ENCODE results near the gene KAT8.

KAT8 gene

DNA sequence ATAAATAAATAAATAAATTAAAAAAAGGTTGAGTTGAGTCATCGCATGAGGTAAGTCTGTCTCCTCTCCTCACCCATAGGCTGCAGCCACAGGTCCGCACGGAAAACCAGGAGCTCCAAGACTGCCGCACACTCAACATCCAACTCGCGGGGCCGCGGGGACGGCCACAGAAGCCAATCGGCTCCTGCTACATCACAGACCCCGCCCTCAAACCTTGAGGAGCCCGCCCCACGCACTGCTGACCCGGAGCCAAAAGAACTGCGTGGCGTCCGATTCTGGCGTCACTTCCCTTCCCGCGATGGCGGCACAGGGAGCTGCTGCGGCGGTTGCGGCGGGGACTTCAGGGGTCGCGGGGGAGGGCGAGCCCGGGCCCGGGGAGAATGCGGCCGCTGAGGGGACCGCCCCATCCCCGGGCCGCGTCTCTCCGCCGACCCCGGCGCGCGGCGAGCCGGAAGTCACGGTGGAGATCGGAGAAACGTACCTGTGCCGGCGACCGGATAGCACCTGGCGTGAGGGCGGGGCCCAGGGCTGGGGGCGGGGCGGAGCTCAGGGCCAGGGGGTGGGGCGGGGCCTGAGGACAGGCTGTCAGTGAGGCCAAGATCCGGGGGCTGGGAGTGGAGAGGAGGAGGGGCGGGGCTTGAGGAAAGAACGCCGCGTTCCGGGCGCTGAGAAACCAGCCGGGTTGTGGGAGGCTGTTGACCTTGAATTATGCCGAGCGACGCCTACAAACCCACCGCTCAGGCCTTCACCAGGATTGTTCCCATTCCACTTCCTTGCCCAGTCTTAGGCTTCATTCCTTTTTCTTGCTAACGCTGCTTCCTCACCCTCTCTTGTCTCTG is at the start of gene KAT8:
KAT8 (plus strand) TSS at position 281 of the 839 bp plus-strand sequence; CDS start at position 299, 18 bp downstream.
- DNase-seq (ENCODE audit: low spot score), result peak; percentile 96

DNA sequence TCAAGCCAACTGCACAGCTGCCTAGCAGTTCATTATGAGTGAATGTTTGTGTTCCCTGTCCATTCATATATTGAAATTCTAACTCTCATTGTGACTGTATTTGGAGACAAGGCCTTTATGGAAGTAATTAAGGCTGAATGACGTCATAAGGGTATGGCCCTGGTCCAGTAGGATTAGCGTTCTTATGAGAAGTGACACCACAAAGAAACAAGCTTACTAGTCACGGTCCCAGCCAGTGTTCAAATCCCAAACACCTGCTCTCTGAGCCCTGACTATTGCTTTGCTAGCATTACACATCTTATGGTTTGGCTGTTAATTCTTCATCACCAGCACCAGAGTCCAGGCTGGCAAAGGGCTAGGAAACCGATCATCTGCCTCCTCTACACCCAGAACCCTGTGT is 45.6 kb upstream of the KAT8 start:
- peak; percentile 22 for DNase-seq (ENCODE audit: low spot score)

DNA sequence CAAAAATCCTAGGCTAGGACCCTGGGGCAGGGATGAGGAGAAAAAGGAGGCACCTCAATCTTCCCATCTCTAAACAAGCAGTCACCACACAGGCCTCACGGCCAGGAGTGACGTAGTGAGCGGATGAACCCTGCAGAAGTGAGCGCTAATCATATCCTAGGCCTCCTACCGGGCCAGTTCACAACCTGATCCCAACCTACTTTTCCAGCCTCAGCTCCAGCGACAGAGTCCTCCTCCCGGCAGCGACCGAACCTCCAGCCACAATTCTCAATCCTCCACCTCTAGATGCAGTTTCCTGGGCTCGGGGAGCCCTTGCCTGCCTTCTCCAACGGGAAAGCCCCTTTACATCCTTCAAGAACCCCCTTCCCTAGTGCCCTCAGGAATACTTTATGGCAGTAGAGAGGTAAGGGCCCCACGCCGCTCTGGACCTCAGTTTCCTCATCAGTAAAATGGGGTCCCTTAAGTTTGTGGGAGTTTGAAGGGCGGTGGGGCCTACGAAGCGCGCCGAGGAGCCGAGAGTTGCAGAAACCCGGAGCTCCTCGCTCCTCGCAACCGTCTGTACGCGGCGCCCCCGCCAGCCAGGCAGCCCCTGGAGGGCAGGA is 44.8 kb upstream of the KAT8 start:
- peak; percentile 30 for DNase-seq (ENCODE audit: low spot score)

DNA sequence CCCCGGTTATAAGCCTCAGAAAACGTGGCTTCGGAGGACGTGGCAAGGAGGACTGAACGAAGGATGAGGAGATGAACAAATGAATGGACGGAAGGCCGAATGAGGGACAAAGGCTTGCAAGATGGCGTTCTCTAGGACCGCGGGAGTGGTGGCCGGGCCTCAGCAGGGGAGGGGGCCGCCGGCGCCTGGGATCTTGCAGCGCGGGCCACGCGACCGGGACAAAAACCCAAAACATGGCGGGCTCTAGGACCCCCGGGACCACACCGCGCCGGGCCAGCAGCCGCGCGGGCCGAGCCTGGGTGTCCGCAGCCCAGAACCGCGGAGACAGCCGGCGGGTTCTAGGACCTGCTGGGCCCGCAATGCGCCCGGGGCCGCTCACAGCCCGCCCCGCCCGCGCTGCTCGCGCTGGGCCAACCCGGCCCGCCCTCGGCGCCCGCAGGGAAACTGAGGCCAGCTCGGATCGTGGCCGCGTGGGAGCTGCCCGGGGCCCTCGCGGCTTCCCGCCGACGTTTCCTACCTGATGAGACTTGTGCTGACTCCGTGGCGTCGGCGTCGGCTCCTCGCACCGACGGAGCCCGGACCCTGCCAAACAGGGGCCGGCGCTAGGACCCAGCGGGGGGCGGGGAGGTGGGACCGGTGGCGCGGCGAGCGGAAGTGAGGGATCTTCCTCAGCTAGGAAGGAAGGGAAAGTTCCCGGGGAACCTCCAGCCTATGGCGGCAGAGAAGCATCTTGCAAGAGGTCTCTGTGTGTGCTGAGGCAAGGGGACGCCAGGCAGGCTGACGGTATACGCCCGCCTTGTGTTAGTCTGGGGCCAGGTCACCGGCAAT is 44.1 kb upstream of the KAT8 start:
- DNase-seq (ENCODE audit: low spot score), result peak; percentile 88

DNA sequence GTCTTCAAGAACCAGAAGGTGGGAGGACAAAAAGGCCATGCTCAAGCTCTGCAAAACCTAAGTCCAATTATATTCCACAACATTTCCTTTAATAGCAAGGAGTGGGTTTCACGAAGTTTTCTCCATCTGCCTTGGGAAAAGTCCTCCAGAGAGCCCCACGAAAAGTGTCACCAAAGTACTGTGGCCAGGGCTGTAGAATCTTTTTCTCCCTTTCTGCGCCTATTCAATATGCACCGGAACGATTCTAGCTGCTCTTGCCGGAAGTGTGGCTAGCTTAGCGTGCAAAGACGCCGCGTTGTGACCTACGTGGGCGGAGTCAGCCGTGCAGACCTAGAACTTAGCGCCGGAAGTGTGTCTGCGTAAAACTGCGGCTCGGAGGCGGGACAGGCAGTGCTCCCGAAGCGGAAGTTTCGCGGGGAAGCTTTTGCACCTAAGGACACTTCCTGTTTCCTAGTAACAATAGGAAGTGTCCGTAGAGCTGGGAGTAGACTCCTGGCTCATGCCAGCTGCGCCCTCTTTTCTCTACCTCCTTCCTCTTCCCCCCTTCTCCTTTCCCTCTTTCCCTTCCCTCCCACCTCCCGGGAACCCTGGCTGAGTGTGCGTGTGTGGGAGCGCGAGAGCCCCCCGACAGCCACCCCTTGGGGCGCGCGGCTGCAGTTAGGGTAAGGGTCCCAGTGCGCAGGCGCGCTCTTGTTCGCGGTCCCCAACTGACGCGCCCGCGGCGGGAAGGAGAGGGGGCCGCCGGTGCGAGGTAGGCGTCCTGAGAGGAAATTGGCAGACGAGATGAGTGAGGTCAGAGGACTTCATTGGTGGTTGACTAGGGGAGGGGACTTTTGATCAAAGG is 43.3 kb upstream of the KAT8 start, which contains the start of the genes ZNF646 and ZNF668:
ZNF646 (plus strand) TSS at position 453 of the 844 bp plus-strand sequence. CDS start 1,903 bp downstream, outside the sequence.
ZNF668 (minus strand) TSS at position 271 of the 844 bp plus-strand sequence. CDS start 9,781 bp downstream, outside the sequence.
- peak; percentile 89 for DNase-seq (ENCODE audit: low spot score)

DNA sequence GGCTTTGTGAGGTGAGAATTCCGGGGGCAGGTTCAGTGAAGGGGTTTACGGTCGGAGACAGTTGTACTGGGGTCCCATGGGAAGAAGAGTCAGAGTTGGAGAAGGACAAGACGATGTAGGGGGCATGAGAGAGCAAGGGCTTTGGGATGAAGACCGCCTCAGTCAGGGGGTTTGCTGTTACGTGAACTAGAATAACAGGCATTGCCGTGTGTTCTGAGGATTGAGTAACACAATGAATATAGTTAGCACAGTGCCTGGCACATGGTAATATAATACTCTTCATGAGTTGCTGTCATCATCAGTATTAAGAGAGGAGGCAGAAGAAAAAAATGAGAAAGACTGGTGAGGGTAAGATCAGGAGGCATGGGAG is 42.7 kb upstream of the KAT8 start:
- DNase-seq (ENCODE audit: low spot score), result no peak

DNA sequence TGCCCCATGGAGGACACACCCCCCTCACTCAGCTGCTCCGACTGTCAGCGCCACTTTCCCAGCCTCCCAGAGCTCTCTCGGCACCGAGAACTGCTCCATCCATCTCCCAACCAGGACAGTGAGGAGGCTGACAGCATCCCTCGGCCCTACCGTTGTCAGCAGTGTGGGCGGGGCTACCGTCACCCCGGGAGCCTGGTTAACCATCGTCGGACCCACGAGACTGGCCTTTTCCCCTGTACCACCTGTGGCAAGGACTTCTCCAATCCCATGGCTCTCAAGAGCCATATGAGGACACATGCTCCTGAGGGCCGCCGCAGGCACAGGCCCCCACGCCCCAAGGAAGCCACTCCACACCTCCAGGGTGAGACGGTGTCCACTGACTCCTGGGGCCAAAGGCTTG is 41.1 kb upstream of the KAT8 start:
- DNase-seq (ENCODE audit: low spot score), result no peak

DNA sequence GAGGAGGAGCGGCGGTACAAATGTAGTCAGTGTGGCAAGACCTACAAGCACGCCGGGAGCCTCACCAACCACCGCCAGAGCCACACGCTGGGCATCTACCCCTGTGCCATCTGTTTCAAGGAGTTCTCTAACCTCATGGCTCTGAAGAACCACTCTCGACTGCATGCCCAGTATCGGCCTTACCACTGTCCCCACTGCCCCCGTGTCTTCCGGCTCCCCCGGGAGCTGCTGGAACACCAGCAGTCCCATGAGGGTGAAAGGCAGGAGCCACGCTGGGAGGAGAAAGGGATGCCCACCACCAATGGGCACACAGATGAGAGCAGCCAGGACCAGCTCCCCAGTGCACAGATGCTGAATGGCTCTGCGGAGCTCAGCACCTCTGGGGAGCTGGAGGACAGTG is 40.4 kb upstream of the KAT8 start:
- no peak for DNase-seq (ENCODE audit: low spot score)

DNA sequence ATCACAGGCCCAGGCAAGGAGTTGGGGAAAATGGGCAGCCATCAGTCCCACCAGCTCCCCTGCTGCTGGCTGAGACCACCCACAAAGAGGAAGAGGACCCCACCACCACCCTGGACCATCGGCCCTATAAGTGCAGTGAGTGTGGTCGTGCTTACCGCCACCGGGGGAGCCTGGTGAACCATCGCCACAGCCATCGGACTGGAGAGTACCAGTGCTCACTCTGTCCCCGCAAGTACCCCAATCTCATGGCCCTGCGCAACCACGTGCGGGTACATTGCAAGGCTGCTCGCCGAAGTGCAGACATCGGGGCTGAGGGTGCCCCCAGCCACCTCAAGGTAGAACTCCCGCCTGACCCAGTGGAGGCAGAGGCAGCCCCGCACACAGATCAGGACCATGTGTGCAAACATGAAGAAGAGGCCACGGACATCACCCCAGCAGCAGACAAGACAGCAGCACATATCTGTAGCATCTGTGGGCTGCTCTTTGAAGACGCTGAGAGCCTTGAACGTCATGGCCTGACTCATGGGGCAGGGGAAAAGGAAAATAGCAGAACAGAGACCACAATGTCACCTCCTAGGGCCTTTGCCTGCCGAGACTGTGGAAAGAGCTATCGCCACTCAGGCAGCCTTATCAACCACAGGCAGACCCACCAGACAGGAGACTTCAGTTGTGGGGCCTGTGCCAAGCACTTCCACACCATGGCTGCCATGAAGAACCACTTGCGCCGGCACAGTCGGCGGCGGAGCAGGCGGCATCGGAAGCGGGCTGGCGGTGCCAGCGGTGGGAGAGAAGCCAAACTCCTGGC is 39.7 kb upstream of the KAT8 start:
- DNase-seq (ENCODE audit: low spot score), result peak; percentile 14

DNA sequence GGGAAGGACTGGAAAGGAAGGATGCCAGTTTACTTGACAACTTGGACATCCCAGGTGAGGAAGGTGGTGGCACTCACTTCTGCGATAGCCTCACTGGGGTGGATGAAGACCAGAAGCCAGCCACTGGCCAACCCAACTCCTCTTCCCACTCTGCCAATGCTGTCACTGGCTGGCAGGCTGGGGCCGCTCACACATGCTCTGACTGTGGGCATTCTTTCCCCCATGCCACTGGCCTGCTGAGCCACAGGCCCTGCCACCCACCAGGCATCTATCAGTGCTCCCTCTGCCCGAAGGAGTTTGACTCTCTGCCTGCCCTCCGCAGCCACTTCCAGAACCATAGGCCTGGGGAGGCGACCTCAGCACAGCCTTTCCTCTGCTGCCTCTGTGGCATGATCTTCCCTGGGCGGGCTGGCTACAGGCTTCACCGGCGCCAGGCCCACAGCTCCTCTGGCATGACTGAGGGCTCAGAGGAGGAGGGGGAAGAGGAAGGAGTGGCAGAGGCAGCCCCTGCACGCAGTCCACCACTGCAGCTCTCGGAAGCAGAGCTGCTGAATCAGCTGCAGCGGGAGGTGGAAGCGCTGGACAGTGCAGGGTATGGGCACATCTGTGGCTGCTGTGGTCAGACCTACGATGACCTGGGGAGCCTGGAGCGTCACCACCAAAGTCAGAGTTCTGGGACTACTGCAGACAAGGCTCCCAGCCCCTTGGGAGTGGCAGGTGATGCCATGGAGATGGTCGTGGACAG is 38.7 kb upstream of the KAT8 start:
- peak; percentile 9 for DNase-seq (ENCODE audit: low spot score)

DNA sequence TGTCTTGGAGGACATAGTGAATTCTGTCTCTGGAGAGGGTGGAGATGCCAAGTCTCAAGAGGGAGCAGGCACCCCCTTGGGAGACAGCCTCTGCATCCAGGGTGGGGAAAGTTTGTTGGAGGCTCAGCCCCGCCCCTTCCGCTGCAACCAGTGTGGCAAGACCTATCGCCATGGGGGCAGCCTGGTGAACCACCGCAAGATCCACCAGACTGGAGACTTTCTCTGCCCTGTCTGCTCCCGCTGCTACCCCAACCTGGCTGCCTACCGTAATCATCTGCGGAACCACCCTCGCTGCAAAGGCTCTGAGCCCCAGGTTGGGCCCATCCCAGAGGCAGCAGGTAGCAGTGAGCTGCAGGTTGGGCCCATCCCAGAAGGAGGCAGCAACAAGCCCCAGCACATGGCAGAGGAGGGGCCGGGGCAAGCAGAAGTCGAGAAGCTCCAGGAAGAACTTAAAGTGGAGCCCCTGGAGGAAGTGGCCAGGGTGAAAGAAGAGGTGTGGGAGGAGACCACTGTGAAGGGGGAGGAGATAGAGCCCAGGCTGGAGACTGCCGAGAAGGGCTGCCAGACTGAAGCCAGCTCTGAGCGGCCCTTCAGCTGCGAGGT is 38.0 kb upstream of the KAT8 start:
- DNase-seq (ENCODE audit: low spot score), result peak; percentile 22

DNA sequence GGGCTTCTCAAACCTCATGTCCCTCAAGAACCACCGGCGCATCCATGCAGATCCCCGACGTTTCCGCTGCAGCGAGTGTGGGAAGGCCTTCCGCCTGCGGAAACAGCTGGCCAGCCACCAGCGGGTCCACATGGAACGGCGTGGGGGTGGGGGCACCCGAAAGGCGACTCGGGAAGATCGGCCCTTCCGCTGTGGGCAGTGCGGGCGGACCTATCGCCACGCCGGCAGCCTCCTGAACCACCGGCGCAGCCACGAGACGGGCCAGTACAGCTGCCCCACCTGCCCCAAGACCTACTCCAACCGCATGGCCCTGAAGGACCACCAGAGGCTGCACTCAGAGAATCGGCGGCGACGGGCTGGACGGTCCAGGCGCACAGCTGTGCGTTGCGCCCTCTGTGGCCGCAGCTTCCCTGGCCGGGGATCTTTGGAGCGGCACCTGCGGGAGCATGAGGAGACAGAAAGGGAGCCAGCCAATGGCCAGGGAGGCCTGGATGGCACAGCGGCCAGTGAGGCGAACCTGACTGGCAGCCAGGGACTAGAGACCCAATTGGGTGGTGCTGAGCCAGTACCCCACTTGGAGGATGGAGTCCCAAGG is 37.3 kb upstream of the KAT8 start:
- DNase-seq (ENCODE audit: low spot score), result peak; percentile 15

DNA sequence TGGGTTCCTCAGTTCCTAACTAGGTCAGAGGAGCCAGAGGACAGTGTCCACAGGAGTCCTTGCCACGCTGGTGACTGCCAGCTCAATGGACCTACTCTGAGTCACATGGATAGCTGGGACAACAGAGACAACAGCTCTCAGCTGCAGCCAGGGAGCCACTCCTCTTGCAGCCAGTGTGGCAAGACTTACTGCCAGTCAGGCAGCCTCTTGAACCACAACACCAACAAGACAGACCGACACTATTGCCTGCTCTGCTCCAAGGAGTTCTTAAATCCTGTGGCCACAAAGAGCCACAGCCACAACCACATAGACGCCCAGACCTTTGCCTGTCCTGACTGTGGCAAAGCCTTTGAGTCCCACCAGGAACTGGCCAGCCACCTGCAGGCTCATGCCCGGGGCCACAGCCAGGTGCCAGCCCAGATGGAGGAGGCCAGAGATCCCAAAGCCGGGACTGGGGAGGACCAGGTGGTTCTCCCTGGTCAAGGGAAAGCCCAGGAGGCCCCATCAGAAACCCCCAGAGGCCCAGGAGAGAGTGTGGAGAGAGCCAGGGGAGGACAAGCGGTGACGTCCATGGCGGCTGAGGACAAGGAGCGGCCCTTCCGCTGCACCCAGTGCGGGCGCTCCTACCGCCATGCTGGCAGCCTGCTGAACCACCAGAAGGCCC is 36.6 kb upstream of the KAT8 start:
- peak; percentile 15 for DNase-seq (ENCODE audit: low spot score)

DNA sequence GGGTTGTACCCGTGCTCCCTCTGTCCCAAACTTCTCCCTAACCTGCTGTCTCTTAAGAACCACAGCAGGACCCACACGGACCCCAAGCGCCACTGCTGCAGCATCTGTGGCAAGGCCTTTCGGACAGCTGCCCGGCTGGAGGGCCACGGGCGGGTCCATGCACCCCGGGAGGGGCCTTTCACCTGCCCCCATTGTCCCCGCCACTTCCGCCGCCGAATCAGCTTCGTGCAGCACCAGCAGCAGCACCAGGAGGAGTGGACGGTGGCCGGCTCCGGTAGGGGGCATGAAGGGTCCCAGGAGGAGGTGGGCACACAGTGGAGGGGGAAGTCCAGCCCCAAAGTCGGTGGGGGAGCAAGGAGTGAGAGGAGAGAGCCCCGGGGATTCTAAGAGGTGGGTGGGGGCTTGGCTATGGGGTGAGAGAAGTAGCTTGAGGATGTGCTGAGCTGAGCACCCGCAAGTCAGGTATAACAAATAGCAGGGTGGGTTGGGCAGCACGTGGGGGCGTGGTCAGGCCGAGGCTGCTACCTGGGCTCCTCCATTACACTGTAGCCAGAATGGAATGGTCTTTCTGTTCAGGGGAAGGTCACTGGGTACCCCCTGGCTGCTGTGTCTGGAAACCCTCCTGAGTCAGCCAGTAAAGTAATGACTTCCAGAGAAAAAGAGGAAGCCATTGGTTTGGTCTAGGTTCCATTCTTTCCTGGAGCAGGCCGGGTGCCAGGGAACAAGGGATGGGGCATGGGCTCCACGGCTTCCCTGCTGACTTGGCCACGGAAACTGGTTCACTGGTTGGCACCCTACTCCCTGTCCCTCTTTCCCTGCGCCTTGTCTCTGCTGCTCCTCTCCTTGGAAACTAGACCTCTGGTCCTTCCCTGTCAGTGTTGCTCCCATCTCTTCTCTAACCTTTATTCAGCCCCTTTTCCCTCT is 35.8 kb upstream of the KAT8 start:
- DNase-seq (ENCODE audit: low spot score), result peak; percentile 22

DNA sequence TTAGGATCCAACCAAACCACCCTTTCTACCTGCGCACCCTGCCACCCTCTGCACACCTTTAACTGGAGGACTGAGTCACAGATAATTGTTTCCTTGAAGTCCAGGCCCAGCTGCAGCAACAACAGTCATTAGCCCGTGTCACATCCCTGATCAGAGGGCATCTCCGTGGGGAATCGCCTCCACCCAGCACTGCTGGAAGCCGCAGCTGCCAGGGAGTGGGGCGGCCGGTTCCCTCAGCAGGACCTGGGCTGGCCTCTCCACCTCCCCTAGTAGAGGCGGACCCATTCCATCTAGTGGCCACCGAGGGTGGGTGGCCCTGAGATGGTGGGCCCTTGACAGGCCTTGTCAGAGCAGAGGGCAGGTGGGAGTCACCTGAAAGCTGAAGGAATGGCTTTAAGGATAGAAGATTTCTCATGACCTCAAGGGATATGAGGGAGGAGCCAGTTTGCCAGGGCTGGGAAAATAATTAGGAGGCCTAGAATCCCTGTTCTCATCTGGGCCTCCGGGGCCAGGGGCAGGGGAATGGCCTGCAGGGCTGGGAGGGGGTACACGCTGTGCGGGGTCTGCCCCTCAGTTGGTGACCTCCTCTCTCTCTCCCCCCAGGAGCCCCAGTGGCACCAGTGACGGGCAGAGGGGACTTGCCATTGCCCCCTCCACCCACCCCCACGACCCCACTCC is 35.0 kb upstream of the KAT8 start:
- DNase-seq (ENCODE audit: low spot score), result peak; percentile 22

DNA sequence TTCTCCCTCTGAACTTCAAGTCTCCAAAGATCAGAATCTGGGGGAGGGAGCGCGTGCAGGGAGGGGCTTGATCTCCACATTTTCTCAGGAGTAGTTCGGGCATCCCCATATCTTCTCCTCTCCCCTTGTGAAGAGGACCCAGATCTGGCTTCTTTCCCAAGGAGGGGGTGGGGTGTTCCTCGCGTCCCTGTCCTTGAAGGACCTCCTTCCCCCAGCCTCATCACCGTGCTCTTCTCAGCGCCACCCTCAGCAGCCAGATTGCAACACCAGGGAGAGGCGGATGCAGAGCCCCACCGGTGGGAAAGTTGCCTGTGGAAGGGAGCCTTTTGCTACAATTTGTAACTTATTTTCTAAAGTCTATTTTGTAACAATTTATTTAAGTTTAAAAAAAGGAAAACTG is 34.4 kb upstream of the KAT8 start:
- DNase-seq (ENCODE audit: low spot score), result peak; percentile 14

DNA sequence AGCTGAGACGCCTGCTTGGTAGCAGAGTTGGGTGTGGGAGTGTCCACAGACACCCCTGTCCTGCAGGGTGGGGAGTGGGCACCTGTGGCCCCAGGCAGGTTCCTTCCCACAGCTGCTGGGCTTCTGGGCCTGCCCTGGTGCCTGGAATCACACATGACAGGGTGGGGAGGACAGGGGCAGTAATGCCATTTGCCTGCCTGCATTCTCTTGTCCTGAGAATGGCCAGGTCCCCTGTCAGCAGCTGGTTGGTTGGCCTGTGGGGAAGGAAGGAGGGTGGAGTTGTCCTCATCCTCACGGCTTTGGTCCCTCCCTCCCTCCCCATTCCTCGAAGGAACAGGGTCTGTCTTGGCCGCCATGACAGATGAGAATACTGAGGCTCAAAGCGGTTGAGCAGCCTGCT is 33.9 kb upstream of the KAT8 start:
- DNase-seq (ENCODE audit: low spot score), result peak; percentile 14

All from D341Med (cell line).